ENCODE measurements around the gene C1QL4. TPM values are rescaled to one million over a fixed set of nuclear protein-coding genes. Genes with fewer than 3 reads are reported as not detected.
"Not testable (repeated sequence)": the region's sequence is repeated elsewhere in the genome, so short reads cannot be mapped to it uniquely, and the experiment has no call there.

The C1QL4 gene
- total and polyA plus RNA-seq, 2 of the 8 experiments (the other 6 are each of a cell fraction or from before 2014, with no cell fraction given) = 0.28 to 0.63 TPM

GRCh38 chr12:49322367-49322707, 14.7 kb downstream of the C1QL4 start (continued):
- TF ChIP-seq NANOG (IDR thresholded peaks at IDR 0.05; ENCODE audit: insufficient read depth, low read depth, low read length, poor library complexity, severe bottlenecking) = no peak

GRCh38 chr12:49320411-49321103, 16.4 kb downstream of the C1QL4 start:
- POLR2A ChIA-PET (ENCODE audit: partially characterized antibody) = interaction anchor here (1.0 to 4.6 kb wide), 2 partner anchors 13 to 15 kb away, joined by 3 to 37 read pairs; no protein-coding TSS in a partner anchor
- H3K9me3 ChIP-seq (ENCODE audit: insufficient read depth in 2 of 2, low read depth in 1 of 2, low read length in 1 of 2) = not testable (repeated sequence)

More at GRCh38 chr12:49320411-49321103, 16.4 kb downstream of the C1QL4 start:
- H3K9ac ChIP-seq (replicated peaks in 1 of 4; ENCODE audit: extremely low read depth in 1 of 4, low read depth in 3 of 4, low read length in 3 of 4); H3K18ac ChIP-seq (ENCODE audit: extremely low read depth, low read length); H3K79me1 ChIP-seq (ENCODE audit: low read depth, low read length); H2BK12ac ChIP-seq (ENCODE audit: low read depth, low read length); H4K20me1 ChIP-seq (replicated peaks in 1 of 2; ENCODE audit: control insufficient read depth in 1 of 2, insufficient read depth in 2 of 2, low read length in 2 of 2); H3K4ac ChIP-seq (replicated peaks; ENCODE audit: insufficient read length, low read depth, low read length); H3K36me3 ChIP-seq (ENCODE audit: control insufficient read depth in 2 of 4, insufficient read depth in 4 of 4, low read length in 3 of 4); H2BK20ac ChIP-seq (ENCODE audit: low read length); H2BK120ac ChIP-seq (replicated peaks; ENCODE audit: low read depth, low read length); H3K4me2 ChIP-seq (ENCODE audit: insufficient read depth in 1 of 2, low read depth in 2 of 2, low read length in 2 of 2); H3K79me2 ChIP-seq (ENCODE audit: control insufficient read depth in 1 of 2, insufficient read depth in 2 of 2, low read length in 2 of 2); H4K5ac ChIP-seq (ENCODE audit: insufficient read length, low read depth, low read length); H4K8ac ChIP-seq (ENCODE audit: extremely low read depth, insufficient read depth, low read length); DNase-seq (ENCODE audit: low read depth in 1 of 2, low spot score in 2 of 2); FAIRE-seq; H2BK5ac ChIP-seq (ENCODE audit: low read depth, low read length); H2AK5ac ChIP-seq (ENCODE audit: low read depth, low read length); H4K91ac ChIP-seq (replicated peaks; ENCODE audit: insufficient read length, low read length); H3K23ac ChIP-seq (ENCODE audit: insufficient read length); H3K27me3 ChIP-seq (replicated peaks in 1 of 4; ENCODE audit: control insufficient read depth in 3 of 4, extremely low read depth in 1 of 4, insufficient read depth in 3 of 4, low read length in 3 of 4); H3K4me3 ChIP-seq (ENCODE audit: extremely low read depth in 1 of 4, insufficient read depth in 2 of 4, low read depth in 3 of 4, low read length in 4 of 4); H3K23me2 ChIP-seq (ENCODE audit: low read depth, low read length); H2AFZ ChIP-seq (ENCODE audit: low read length); H3K14ac ChIP-seq (ENCODE audit: insufficient read length); H2BK15ac ChIP-seq (ENCODE audit: low read length); H3K27ac ChIP-seq (ENCODE audit: low read depth, low read length): not testable (repeated sequence)
- CTCF ChIA-PET (ENCODE audit: partially characterized antibody) = interaction anchor here (0.7 to 9.2 kb wide), 3 partner anchors 25 to 207 kb away, joined by 3 to 76 read pairs (median 3); partner anchors contain the start of gene PRPH
- peak overlapping the region; percentile 67 for H3K56ac ChIP-seq (replicated peaks; ENCODE audit: insufficient read length, low read depth, low read length)
- WGBS, 2 experiments (ENCODE audit: extremely low coverage in 1 of 2, insufficient coverage in 1 of 2, insufficient read length in 1 of 2, insufficient replicate concordance in 2 of 2, low coverage in 1 of 2, low lambda C conversion rate in 2 of 2, missing lambda C conversion rate in 1 of 2) = 83% methylated on average over 7 of the region's 9 CpGs; no CpG with 5 or more reads in 1 of the 2 experiments
- peaks cover 4 to 13% (median 6%) of the 10 kb centered on the region in 4 experiments; a peak in 6 of 7 replicates for H3K4me1 ChIP-seq (replicated peaks in 1 of 4; ENCODE audit: control insufficient read depth in 3 of 4, insufficient read depth in 4 of 4, low read length in 3 of 4)

Measured in H1 (cell line).